MM.1S (cell line): ENCODE results near the gene NNT.
"Not testable (repeated sequence)": the region's sequence is repeated elsewhere in the genome, so short reads cannot be mapped to it uniquely, and the experiment has no call there.

Experiments
- DNase-seq: peaks from one replicate; pipeline ENCODE4 v3.0.0-alpha.2; 2015
- H2AFZ ChIP-seq: fragments of 300-600 bp; sonication (generic); 2 replicates; pipeline ENCODE4 v1.6.0; 2016; ENCODE audit warnings: antibody characterized with exemption, low read length
- H3F3A ChIP-seq: fragments of 300-600 bp; sonication (generic); 2 replicates; pipeline ENCODE4 v1.6.1; 2016; ENCODE audit warnings: mild to moderate bottlenecking, antibody characterized with exemption, low read length, moderate library complexity, mixed read lengths; ENCODE audit not compliant: insufficient read depth
- H3K27ac ChIP-seq: fragments of 300-600 bp; sonication (generic); 2 replicates; pipeline ENCODE4 v1.5.1; 2016; ENCODE audit warnings: mild to moderate bottlenecking, low read length
- H3K27me3 ChIP-seq: fragments of 300-600 bp; sonication (generic); replicated peaks from 2 replicates; pipeline ENCODE4 v1.6.0; 2016; ENCODE audit warnings: low read length; ENCODE audit not compliant: insufficient read depth
- H3K36me3 ChIP-seq: fragments of 300-600 bp; sonication (generic); replicated peaks from 2 replicates; pipeline ENCODE4 v1.6.1; 2016; ENCODE audit warnings: mild to moderate bottlenecking, low read length, mixed read lengths; ENCODE audit not compliant: insufficient read depth
- H3K4me1 ChIP-seq: fragments of 300-600 bp; sonication (generic); 2 replicates; pipeline ENCODE4 v1.6.1; 2016; ENCODE audit warnings: low read length, mixed read lengths
- H3K4me2 ChIP-seq: fragments of 300-600 bp; sonication (generic); 2 replicates; pipeline ENCODE4 v1.6.0; 2016; ENCODE audit warnings: low read depth, low read length
- H3K4me3 ChIP-seq: fragments of 300-600 bp; sonication (generic); 2 replicates; pipeline ENCODE4 v1.5.1; 2016; ENCODE audit warnings: low read length, mixed read lengths
- H3K79me2 ChIP-seq: fragments of 300-600 bp; sonication (generic); 2 replicates; pipeline ENCODE4 v1.6.1; 2016; ENCODE audit warnings: mixed run types, low read length, mixed read lengths
- H3K9ac ChIP-seq: fragments of 300-600 bp; sonication (generic); 2 replicates; pipeline ENCODE4 v1.6.1; 2016; ENCODE audit warnings: low read length, mixed read lengths
- H3K9me2 ChIP-seq: fragments of 300-600 bp; sonication (generic); replicated peaks from 2 replicates; pipeline ENCODE4 v1.6.1; 2016; ENCODE audit warnings: mild to moderate bottlenecking, low read length, mixed read lengths; ENCODE audit not compliant: insufficient read depth
- H3K9me3 ChIP-seq: fragments of 300-600 bp; sonication (generic); replicated peaks from 2 replicates; pipeline ENCODE4 v1.6.1; 2016; ENCODE audit warnings: mild to moderate bottlenecking, low read length, mixed read lengths; ENCODE audit not compliant: insufficient read depth
- H4K20me1 ChIP-seq: fragments of 300-600 bp; sonication (generic); 2 replicates; pipeline ENCODE4 v1.6.1; 2016; ENCODE audit warnings: mild to moderate bottlenecking, low read length, moderate library complexity, mixed read lengths; ENCODE audit not compliant: insufficient read depth
- EZH2 ChIP-seq: fragments of 300-600 bp; sonication (generic); optimal IDR thresholded peaks from 2 replicates; pipeline ENCODE3; 2017; ENCODE audit warnings: low read depth, mild to moderate bottlenecking, antibody characterized with exemption, low read length, mixed read lengths
- EZH2phosphoT487 ChIP-seq: fragments of 300-600 bp; sonication (generic); IDR thresholded peaks from 2 replicates; pipeline ENCODE4 v1.6.1; 2018; ENCODE audit warnings: antibody characterized with exemption, low read length
- TF ChIP-seq, protein P1 (sequence below): fragments of 300-600 bp; sonication (generic); IDR thresholded peaks from 2 replicates; pipeline ENCODE4 v1.5.1; 2016; ENCODE audit warnings: antibody characterized with exemption, low read length, mixed read lengths

The NNT gene

DNA sequence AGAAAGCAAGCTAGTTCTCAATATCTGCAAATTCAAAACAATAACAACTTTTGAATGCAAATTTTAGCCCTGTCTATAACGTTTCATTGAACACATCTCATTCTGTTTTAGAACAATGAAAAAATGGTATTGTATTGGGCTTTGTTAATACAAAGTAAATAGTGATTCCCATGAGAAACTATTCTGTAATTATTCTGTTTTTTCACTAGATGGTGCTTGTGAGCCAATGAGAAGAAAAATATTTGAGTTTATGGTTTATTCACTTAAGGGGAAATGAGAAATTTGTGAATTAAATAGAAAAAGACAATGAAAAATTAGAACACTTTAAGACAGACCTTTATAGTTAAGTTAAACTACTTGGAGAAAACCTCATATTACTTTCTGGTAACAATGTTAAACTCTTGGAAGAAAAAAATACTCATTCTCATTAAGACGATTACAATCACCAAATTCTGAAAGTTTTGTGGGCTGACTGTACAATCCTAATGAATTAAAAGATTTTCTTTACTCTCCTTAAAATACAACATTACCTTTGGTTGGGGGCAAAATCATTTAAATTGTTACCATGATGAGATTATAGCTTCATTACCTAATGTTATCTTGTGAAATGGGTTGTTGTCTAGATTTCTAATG lies 127.0 kb downstream of the NNT start:
- H3K79me2 ChIP-seq, result no peaks in the 10 kb centered on the region
- no peak overlapping the region for H3K27ac ChIP-seq
- no peaks in the 10 kb centered on the region for H3K9me3 ChIP-seq
- H4K20me1 ChIP-seq, result no peaks in the 10 kb centered on the region
- peak; percentile 31 for DNase-seq
- TF ChIP-seq, protein P1, sequence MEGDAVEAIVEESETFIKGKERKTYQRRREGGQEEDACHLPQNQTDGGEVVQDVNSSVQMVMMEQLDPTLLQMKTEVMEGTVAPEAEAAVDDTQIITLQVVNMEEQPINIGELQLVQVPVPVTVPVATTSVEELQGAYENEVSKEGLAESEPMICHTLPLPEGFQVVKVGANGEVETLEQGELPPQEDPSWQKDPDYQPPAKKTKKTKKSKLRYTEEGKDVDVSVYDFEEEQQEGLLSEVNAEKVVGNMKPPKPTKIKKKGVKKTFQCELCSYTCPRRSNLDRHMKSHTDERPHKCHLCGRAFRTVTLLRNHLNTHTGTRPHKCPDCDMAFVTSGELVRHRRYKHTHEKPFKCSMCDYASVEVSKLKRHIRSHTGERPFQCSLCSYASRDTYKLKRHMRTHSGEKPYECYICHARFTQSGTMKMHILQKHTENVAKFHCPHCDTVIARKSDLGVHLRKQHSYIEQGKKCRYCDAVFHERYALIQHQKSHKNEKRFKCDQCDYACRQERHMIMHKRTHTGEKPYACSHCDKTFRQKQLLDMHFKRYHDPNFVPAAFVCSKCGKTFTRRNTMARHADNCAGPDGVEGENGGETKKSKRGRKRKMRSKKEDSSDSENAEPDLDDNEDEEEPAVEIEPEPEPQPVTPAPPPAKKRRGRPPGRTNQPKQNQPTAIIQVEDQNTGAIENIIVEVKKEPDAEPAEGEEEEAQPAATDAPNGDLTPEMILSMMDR, result peak; percentile 65
- TF ChIP-seq EZH2, result no peak
- no peak overlapping the region for H3K4me2 ChIP-seq
- no peak overlapping the region for H2AFZ ChIP-seq
- H3K9ac ChIP-seq, result no peak overlapping the region
- no peaks in the 10 kb centered on the region for H3F3A ChIP-seq
- no peaks in the 10 kb centered on the region for H3K27me3 ChIP-seq
- no peaks in the 10 kb centered on the region for H3K4me1 ChIP-seq
- no peaks in the 10 kb centered on the region for H3K9me2 ChIP-seq
- H3K36me3 ChIP-seq, result no peaks in the 10 kb centered on the region
- no peak overlapping the region for H3K4me3 ChIP-seq

DNA sequence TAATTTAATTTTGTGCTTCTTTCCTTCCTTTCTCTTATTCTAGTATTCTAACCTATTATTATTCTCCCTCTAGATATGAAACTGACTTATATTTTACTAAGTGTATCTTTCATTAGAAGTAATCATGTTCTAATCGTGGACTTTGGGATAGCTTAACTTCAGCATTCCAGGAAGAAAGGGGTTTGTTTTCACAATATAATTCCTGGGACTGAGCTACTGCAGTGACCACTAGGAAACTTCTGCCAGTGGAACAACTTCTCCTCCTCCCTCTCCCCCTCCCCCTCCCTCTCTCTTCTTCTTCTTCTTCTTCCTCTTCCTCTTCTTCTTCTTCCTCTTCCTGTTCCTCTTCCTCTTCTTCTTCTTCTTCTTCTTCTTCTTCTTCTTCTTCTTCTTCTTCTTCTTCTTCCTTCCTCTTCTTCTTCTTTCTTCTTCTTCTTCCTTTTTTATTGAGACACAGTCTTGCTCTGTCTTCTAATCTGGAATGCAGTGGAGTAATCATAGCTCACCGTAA lies 127.9 kb downstream of the NNT start:
- H3K27me3 ChIP-seq, result no peaks in the 10 kb centered on the region
- no peak overlapping the region for H3K4me2 ChIP-seq
- no peaks in the 10 kb centered on the region for H3K9me2 ChIP-seq
- H3K36me3 ChIP-seq, result no peaks in the 10 kb centered on the region
- no peak overlapping the region for H3K4me3 ChIP-seq
- no peak for DNase-seq
- no peaks in the 10 kb centered on the region for H3F3A ChIP-seq
- H3K9me3 ChIP-seq, result no peaks in the 10 kb centered on the region
- H3K4me1 ChIP-seq, result no peaks in the 10 kb centered on the region
- H4K20me1 ChIP-seq, result no peaks in the 10 kb centered on the region
- no peak overlapping the region for H3K27ac ChIP-seq
- no peaks in the 10 kb centered on the region for H3K79me2 ChIP-seq
- no peak overlapping the region for H3K9ac ChIP-seq
- no peak overlapping the region for H2AFZ ChIP-seq
- TF ChIP-seq, protein P1, result no peak
- no peak for TF ChIP-seq EZH2
- TF ChIP-seq EZH2phosphoT487, result no peak

DNA sequence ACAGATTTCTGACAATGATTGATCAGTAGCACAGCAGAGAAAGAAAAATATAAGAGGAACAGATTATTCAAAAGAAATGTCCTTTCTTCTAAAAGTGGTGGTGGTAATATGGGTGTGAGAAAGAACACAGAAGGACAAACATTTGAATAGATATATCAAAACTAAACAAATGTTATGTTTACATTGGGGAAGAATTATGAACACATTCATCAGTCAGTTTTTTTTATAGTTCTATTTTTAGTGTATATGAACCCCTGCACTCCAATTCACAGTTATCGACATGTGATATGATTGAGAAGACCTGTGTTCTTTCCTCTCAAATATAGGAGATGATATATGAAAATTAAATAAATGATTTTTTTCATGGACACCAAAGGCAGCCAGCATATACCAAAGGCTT lies 128.6 kb downstream of the NNT start:
- Histone ChIP-seq H3K4me2 (no peak overlapping the region), H3K4me1 (no peaks in the 10 kb centered on the region), H3K9me2 (no peaks in the 10 kb centered on the region), H3K27ac (no peak overlapping the region), H3K27me3 (no peaks in the 10 kb centered on the region), H4K20me1 (no peaks in the 10 kb centered on the region), H3F3A (no peaks in the 10 kb centered on the region), H3K9ac (no peak overlapping the region), H3K36me3 (no peaks in the 10 kb centered on the region), H3K79me2 (no peaks in the 10 kb centered on the region), H3K9me3 (no peaks in the 10 kb centered on the region), H2AFZ (no peak overlapping the region), H3K4me3 (no peak overlapping the region)
- TF ChIP-seq, protein P1, result no peak
- TF ChIP-seq EZH2 (no peak), EZH2phosphoT487 (no peak)
- no peak for DNase-seq

DNA sequence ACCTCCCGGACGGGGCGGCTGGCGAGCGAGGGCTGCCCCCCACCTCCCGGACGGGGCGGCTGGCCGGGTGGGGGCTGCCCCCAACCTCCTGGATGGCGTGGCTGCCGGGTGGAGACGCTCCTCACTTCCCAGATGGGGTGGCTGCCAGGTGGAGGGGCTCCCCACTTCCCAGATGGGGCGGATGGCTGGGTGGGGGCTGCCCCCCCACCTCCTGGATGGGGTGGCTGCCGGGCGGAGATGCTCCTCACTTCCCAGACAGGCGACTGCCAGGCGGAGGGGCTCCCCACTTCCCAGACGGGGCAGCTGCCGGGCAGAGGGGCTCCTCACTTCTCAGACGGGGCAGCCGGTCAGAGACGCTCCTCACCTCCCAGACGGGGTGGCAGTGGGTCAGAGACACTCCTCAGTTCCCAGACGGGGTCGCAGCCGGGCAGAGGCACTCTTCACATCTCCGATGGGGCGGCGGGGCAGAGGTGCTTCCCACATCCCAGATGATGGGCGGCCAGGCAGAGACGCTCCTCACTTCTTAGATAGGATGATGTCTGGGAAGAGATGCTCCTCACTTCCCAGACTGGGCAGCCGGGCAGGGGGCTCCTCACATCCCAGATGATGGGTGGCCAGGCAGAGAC lies 143.1 kb downstream of the NNT start:
- H3K27me3 ChIP-seq, H3K27ac ChIP-seq: not testable (repeated sequence)

More for the DNA sequence above, 143.1 kb downstream of the NNT start:
- H3K9ac ChIP-seq, H3K9me2 ChIP-seq, H3K36me3 ChIP-seq, H4K20me1 ChIP-seq, H3K4me2 ChIP-seq, H3K9me3 ChIP-seq, H2AFZ ChIP-seq, H3K79me2 ChIP-seq, H3F3A ChIP-seq, DNase-seq, H3K4me1 ChIP-seq, H3K4me3 ChIP-seq: not testable (repeated sequence)
